Renal cortical epithelial cell (primary cell): ENCODE results near the gene MAP3K6. TPM values are rescaled to one million over a fixed set of nuclear protein-coding genes. Genes with fewer than 3 reads are reported as not detected.

Source experiments
- DNase-seq: peaks from one replicate; pipeline ENCODE4 v3.0.0-alpha.2; 2011; ENCODE audit warnings: low read depth
- total RNA-seq: library from RNA; depleted of rRNA; stranded (reverse); fragments of >200 nt; gene quantifications from 2 replicates; pipeline ENCODE4 v1.2.3, GENCODE V29; 2014

Gene MAP3K6
- total RNA-seq, 1 donor from 2014 or later: 15.8 TPM

- DNase-seq: no peak
Observed at GRCh38 chr1:27377760-27378495, 11.2 kb upstream of the MAP3K6 start.

- no peak for DNase-seq
Observed at GRCh38 chr1:27374362-27375086, 7.8 kb upstream of the MAP3K6 start, which contains the start of gene FCN3. FCN3 (minus strand) TSS chr1:27374824; CDS start chr1:27374818, 6 bp downstream.

- no peak for DNase-seq
Observed at GRCh38 chr1:27372808-27373690, 6.3 kb upstream of the MAP3K6 start.

- peak; percentile 89 for DNase-seq
Observed at GRCh38 chr1:27372022-27372807, 5.5 kb upstream of the MAP3K6 start.

GRCh38 chr1:27368869-27369582 is 2.3 kb upstream of the MAP3K6 start:
- peak; percentile 47 for DNase-seq

- DNase-seq: no peak
Observed at GRCh38 chr1:27367160-27367650, 444 bp upstream of the MAP3K6 start.

GRCh38 chr1:27366113-27366410 is 699 bp downstream of the MAP3K6 start:
- peak; percentile 33 for DNase-seq

- peak; percentile 77 for DNase-seq
Observed at GRCh38 chr1:27365372-27366112, 1.2 kb downstream of the MAP3K6 start.

- no peak for DNase-seq
Observed at GRCh38 chr1:27364696-27365371, 1.9 kb downstream of the MAP3K6 start.

- DNase-seq: no peak
Observed at GRCh38 chr1:27363766-27364695, 2.7 kb downstream of the MAP3K6 start.

GRCh38 chr1:27361553-27361952 is 5.2 kb downstream of the MAP3K6 start:
- no peak for DNase-seq

GRCh38 chr1:27361044-27361402 is 5.7 kb downstream of the MAP3K6 start:
- no peak for DNase-seq

GRCh38 chr1:27360159-27361043 is 6.4 kb downstream of the MAP3K6 start:
- no peak for DNase-seq

GRCh38 chr1:27359822-27360158 is 7.0 kb downstream of the MAP3K6 start:
- no peak for DNase-seq

GRCh38 chr1:27358928-27359313 is 7.8 kb downstream of the MAP3K6 start:
- DNase-seq: no peak

GRCh38 chr1:27358038-27358927 is 8.5 kb downstream of the MAP3K6 start:
- DNase-seq: no peak
